Measurements from ENCODE around the gene RPL7L1.
"Not testable (repeated sequence)": the region's sequence is repeated elsewhere in the genome, so short reads cannot be mapped to it uniquely, and the experiment has no call there.

DNA sequence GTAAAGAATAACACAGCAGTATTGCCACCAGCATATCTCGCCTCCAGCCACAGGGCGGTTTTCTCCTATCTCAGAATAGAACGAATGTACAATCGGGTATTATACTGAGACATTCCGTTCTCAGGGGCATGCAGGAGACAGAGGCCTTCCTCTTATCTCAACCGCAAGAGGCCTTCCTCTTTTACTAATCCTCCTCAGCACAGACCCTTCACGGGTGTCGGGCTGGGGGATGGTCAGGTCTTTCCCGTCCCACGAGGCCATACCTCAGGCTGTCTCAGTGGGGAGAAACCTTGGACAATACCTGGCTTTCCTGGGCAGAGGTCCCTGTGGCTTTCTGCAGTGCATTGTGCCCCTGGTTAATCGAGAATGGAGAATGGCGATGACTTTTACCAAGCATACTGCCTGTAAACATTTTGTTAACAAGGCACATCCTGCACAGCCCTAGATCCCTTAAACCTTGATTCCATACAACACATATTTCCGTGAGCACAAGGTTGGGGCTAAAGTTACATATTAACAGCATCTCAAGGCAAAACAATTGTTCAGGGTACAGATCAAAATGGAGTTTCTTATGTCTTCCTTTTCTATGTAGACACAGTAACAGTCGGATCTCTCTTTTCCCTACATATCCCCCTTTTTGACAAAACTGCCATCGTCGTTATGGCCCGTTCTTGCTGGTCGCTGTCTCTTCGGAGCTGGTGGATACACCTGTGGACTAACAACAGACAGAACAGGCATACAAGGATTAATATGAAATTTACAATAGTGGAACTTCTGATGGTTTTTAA, 14.8 kb downstream of the RPL7L1 start:
- TF ChIP-seq CHD2 (IDR thresholded peaks at IDR 0.05; ENCODE audit: low read depth, low read length); GFI1 (CRISPR knock-in tag; IDR thresholded peaks at IDR 0.05; ENCODE audit: borderline replicate concordance); TAF1 (CRISPR knock-in tag; IDR thresholded peaks at IDR 0.05); BHLHE40 (IDR thresholded peaks at IDR 0.05; ENCODE audit: low read length); POLR2A (IDR thresholded peaks at IDR 0.05; ENCODE audit: insufficient read depth in 1 of 2, low read depth in 2 of 2, low read length in 2 of 2); ZBTB1 (CRISPR knock-in tag; IDR thresholded peaks at IDR 0.05; ENCODE audit: borderline replicate concordance): not testable (repeated sequence)
- TF ChIP-seq, protein P1, sequence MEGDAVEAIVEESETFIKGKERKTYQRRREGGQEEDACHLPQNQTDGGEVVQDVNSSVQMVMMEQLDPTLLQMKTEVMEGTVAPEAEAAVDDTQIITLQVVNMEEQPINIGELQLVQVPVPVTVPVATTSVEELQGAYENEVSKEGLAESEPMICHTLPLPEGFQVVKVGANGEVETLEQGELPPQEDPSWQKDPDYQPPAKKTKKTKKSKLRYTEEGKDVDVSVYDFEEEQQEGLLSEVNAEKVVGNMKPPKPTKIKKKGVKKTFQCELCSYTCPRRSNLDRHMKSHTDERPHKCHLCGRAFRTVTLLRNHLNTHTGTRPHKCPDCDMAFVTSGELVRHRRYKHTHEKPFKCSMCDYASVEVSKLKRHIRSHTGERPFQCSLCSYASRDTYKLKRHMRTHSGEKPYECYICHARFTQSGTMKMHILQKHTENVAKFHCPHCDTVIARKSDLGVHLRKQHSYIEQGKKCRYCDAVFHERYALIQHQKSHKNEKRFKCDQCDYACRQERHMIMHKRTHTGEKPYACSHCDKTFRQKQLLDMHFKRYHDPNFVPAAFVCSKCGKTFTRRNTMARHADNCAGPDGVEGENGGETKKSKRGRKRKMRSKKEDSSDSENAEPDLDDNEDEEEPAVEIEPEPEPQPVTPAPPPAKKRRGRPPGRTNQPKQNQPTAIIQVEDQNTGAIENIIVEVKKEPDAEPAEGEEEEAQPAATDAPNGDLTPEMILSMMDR (CRISPR knock-in tag; IDR thresholded peaks at IDR 0.05) = not testable (repeated sequence)
- TF ChIP-seq, protein P2, sequence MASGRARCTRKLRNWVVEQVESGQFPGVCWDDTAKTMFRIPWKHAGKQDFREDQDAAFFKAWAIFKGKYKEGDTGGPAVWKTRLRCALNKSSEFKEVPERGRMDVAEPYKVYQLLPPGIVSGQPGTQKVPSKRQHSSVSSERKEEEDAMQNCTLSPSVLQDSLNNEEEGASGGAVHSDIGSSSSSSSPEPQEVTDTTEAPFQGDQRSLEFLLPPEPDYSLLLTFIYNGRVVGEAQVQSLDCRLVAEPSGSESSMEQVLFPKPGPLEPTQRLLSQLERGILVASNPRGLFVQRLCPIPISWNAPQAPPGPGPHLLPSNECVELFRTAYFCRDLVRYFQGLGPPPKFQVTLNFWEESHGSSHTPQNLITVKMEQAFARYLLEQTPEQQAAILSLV (CRISPR knock-in tag; IDR thresholded peaks at IDR 0.05; ENCODE audit: borderline replicate concordance) = not testable (repeated sequence)
